MCF 10A (cell line): Measurements from ENCODE around the gene VWA3B. TPM values are rescaled to one million over a fixed set of nuclear protein-coding genes. Genes with fewer than 3 reads are reported as not detected.
"Not testable (repeated sequence)": the region's sequence is repeated elsewhere in the genome, so short reads cannot be mapped to it uniquely, and the experiment has no call there.

Experiments
- BruUV-seq: library from RNA; stranded (reverse); fragments of 400-500 nt; replicated peaks from 2 replicates; lab custom pipeline; 2021; lab: Mats Ljungman, UMichigan
- CTCF ChIA-PET: fragments of 300-600 bp; sonication (Branson Sonifier 250); formaldehyde crosslinking; extraction: SDS; loops from one replicate; lab custom pipeline; 2021; ENCODE audit warnings: antibody characterized with exemption, inconsistent platforms; lab: Yijun Ruan, JAX
- POLR2A ChIA-PET: fragments of 300-600, 350-650 bp; sonication (Branson Sonifier 250); formaldehyde crosslinking; extraction: SDS; loops from one replicate; lab custom pipeline; 2020; ENCODE audit warnings: antibody characterized with exemption, inconsistent platforms; lab: Yijun Ruan, JAX
- DNase-seq: peaks from one replicate; pipeline ENCODE4 v3.0.0-alpha.2; 2018; ENCODE audit not compliant: unreplicated experiment
- H3K27ac Mint-ChIP-seq: one replicate; pipeline ENCODE4 v1.8.0; 2022; ENCODE audit warnings: mild to moderate bottlenecking, low read depth, mixed read lengths; ENCODE audit not compliant: unreplicated experiment
- H3K27me3 Mint-ChIP-seq: one replicate; pipeline ENCODE4 v1.8.0; 2022; ENCODE audit warnings: mixed read lengths; ENCODE audit not compliant: insufficient read depth, unreplicated experiment
- H3K36me3 Mint-ChIP-seq: one replicate; pipeline ENCODE4 v1.8.0; 2022; ENCODE audit warnings: mild to moderate bottlenecking, moderate library complexity, mixed read lengths; ENCODE audit not compliant: insufficient read depth, unreplicated experiment
- H3K4me1 Mint-ChIP-seq: one replicate; pipeline ENCODE4 v1.8.0; 2022; ENCODE audit warnings: mixed read lengths; ENCODE audit not compliant: insufficient read depth, unreplicated experiment
- H3K4me3 Mint-ChIP-seq: one replicate; pipeline ENCODE4 v1.8.0; 2022; ENCODE audit warnings: mild to moderate bottlenecking, moderate library complexity, mixed read lengths; ENCODE audit not compliant: unreplicated experiment
- H3K9me3 Mint-ChIP-seq: one replicate; pipeline ENCODE4 v1.8.0; 2022; ENCODE audit warnings: mixed read lengths; ENCODE audit not compliant: unreplicated experiment
- CTCF ChIP-seq: fragments of 200-600 bp; IDR thresholded peaks from one replicate; pipeline ENCODE4 v1.8.0; 2022; ENCODE audit warnings: antibody characterized with exemption, mild to moderate bottlenecking; ENCODE audit not compliant: unreplicated experiment
- intact Hi-C: fragments of 100-400 bp; cut with micrococcal nuclease; formaldehyde crosslinking; loops from 2 replicates; pipeline ENCODE4 v1.14.1; 2022
- total RNA-seq: library from RNA; stranded (reverse); gene quantifications from 2 replicates; pipeline ENCODE4 v1.2.3, GENCODE V29; 2022

The VWA3B gene
- total RNA-seq, 1 experiment from 2014 or later: not detected

- TF ChIP-seq CTCF: no peak
- H3K4me1 Mint-ChIP-seq: no peaks in the 10 kb centered on the region
- BruUV-seq: no TSS peak
- ChIA-PET POLR2A (no interaction called here), CTCF (no interaction called here)
- peaks cover 66% of the 10 kb centered on the region for H3K27me3 Mint-ChIP-seq
- DNase-seq: no peak
- H3K36me3 Mint-ChIP-seq: no peaks in the 10 kb centered on the region
- H3K27ac Mint-ChIP-seq: no peak overlapping the region
- no peak overlapping the region for H3K4me3 Mint-ChIP-seq
- no peaks in the 10 kb centered on the region for H3K9me3 Mint-ChIP-seq
- intact Hi-C loops: no loop called here
Observed at GRCh38 chr2:98300141-98300874, 213.3 kb downstream of the VWA3B start.

DNA sequence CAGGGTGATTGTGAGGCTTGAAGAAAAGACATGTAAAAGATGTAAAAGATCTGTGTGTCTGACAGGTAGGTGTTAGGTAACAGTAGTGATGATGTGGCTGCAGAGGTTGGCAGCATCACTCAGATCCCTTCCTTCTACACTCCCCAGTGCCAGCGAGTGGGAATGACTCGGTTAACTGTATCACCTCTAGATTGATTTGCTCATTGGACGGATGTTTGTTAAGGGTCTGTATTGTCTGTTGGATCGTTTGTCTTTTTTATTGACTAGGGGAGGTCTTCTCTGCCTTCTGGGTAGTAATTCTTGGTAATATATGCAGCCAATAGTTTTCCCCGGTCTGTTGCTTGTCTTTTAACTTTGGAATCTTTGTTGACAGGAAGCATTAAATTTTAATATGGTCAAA lies 214.5 kb downstream of the VWA3B start:
- BruUV-seq: no TSS peak
- Mint-ChIP-seq H3K9me3 (no peaks in the 10 kb centered on the region), H3K4me1 (no peaks in the 10 kb centered on the region), H3K4me3 (no peak overlapping the region), H3K27me3 (peaks cover 66% of the 10 kb centered on the region), H3K36me3 (no peaks in the 10 kb centered on the region), H3K27ac (no peak overlapping the region)
- POLR2A ChIA-PET: no interaction called here
- peak; percentile 6 for DNase-seq
- CTCF ChIA-PET: no interaction called here
- intact Hi-C loops: no loop called here
- TF ChIP-seq CTCF: no peak

- H3K9me3 Mint-ChIP-seq, DNase-seq, POLR2A ChIA-PET, H3K4me1 Mint-ChIP-seq, H3K27ac Mint-ChIP-seq, H3K36me3 Mint-ChIP-seq, intact Hi-C loops, H3K4me3 Mint-ChIP-seq, BruUV-seq: not testable (repeated sequence)
- CTCF ChIA-PET: interaction anchor here (0.6 to 1.2 kb wide), 3 partner anchors 15 to 357 kb away, joined by 3 read pairs; no protein-coding TSS in a partner anchor
- H3K27me3 Mint-ChIP-seq: peaks cover 30% of the 10 kb centered on the region
Observed at GRCh38 chr2:98307131-98307696, 220.2 kb downstream of the VWA3B start.

GRCh38 chr2:98308068-98308467 lies 221.1 kb downstream of the VWA3B start:
- Mint-ChIP-seq H3K27me3 (peaks cover 22% of the 10 kb centered on the region), H3K27ac (no peak overlapping the region), H3K9me3 (no peaks in the 10 kb centered on the region), H3K4me3 (no peak overlapping the region), H3K4me1 (no peaks in the 10 kb centered on the region), H3K36me3 (no peaks in the 10 kb centered on the region)
- ChIA-PET CTCF (no interaction called here), POLR2A (no interaction called here)
- intact Hi-C loops: no loop called here
- no peak for TF ChIP-seq CTCF
- no TSS peak for BruUV-seq
- no peak for DNase-seq
